ENCODE data around the gene SPI1.

The SPI1 gene

DNA sequence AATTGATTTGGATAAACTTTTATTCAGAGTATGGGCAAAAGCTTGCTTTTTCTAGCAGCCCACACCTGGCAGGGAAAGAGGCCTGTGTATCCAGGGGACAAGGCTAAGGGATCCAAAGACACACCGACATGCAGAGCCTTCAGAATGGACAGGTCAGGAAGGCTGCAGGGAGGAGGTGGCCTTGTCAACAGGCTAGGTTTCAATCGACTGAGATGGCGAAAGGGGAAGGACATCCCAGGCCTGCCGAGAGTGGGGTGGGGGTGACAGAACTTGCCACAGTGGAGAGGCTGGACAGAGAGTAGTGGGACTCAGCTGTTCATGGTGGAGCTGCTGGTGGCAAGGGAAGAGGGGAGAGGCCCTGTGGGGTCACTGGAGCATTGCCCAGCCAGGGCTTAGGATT lies 24.8 kb upstream of the SPI1 start:
- TF ChIP-seq, protein P1, sequence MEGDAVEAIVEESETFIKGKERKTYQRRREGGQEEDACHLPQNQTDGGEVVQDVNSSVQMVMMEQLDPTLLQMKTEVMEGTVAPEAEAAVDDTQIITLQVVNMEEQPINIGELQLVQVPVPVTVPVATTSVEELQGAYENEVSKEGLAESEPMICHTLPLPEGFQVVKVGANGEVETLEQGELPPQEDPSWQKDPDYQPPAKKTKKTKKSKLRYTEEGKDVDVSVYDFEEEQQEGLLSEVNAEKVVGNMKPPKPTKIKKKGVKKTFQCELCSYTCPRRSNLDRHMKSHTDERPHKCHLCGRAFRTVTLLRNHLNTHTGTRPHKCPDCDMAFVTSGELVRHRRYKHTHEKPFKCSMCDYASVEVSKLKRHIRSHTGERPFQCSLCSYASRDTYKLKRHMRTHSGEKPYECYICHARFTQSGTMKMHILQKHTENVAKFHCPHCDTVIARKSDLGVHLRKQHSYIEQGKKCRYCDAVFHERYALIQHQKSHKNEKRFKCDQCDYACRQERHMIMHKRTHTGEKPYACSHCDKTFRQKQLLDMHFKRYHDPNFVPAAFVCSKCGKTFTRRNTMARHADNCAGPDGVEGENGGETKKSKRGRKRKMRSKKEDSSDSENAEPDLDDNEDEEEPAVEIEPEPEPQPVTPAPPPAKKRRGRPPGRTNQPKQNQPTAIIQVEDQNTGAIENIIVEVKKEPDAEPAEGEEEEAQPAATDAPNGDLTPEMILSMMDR (IDR thresholded peaks at IDR 0.05), result no peak
- no peak for DNase-seq (ENCODE audit: low spot score)
- H3K4me3 ChIP-seq, result no peak overlapping the region
- no peak overlapping the region for H3K27ac ChIP-seq

DNA sequence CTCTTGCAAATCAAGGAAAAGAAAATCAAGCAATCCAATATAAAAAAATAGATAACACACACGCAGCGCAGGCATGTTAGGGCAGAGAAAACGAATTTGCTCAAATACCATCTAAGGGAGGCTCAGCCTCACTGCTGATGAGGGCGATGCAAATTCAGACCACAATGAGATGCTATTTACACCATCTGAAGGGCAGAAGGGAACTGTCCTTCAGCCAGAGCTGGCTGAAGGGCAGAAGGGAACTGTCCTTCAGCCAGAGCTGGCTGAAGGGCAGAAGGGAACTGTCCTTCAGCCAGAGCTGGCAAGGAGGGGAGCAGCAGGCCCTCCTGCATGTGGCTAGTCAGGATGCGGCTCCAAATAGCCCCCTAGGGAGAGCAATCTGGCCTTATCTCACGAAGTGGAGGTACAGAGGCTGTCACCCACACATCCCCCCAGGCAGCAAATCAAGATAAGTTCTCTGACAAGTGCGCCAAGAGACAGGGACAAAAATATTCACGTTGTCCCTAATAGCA lies 22.5 kb upstream of the SPI1 start:
- peak overlapping the region; percentile 71 for H3K4me3 ChIP-seq
- no peak for DNase-seq (ENCODE audit: low spot score)
- TF ChIP-seq, protein P1 (IDR thresholded peaks at IDR 0.05), result no peak
- peak overlapping the region; percentile 79 for H3K27ac ChIP-seq

DNA sequence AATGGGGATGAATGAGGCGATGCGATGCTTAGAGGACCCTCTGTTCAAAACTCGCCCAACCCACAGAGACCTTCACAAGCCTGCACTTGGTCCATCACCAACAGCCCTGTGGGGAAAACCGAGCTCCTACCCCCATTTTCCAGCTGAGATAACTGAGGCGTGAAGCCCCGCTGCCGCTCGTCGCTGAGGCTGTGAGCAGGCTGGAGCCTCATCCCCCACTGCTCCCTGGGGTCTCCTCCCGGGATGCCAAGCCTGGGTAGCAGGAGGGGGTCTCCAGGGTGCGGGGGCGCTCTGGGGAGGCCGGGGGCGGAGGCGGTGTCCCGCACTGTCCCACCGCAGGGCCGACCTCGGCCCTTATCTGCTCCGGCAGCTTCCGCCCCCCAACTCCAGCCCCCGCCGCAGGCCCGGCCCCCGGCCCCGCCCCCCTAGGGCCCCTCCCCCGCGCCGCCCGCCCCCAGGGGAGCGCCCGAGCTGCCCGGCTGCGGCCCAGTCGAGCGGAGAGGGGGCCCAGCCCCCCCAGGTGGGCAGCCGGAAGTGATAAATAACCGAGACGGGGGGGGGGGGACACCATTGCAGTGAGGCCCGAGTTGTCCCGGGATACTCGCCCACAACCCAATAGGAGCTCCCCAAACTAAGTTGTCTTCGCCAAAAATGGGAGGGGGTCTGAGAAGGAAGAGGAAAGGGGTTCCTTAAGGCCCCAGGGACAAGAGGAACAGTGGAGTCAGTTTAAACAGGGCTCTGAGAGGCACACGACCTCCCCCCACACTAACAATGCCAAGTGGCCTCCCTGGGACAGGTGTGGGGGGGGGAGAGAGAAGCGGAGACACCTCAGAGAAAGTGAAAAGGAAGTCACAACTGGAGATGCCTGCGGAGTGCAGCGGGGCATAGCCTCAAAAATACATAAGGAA lies 21.8 kb upstream of the SPI1 start:
- Histone ChIP-seq H3K4me3 (peak overlapping the region; percentile 71), H3K27ac (peak overlapping the region; percentile 79)
- TF ChIP-seq, protein P1 (IDR thresholded peaks at IDR 0.05), result no peak
- no peak for DNase-seq (ENCODE audit: low spot score)

DNA sequence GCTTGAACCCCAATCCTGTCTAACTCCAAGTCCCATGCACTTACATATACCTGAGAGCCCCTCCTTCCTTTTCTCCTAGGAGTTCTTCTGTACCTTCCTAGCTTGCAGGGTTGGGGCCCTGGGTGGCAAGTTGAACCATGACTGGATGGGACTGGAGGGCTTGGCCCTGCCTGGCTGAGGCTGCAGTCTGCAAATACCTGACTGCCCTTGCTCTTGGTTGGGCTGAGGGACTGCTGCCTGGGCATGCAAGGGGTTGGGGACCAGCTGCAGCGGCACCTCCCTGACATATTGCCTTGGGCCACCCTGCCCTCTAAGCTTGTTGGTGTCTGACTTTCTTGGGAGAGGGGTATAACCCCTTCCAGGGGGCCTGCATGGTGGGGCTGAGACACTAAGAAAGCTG lies 20.2 kb upstream of the SPI1 start:
- TF ChIP-seq, protein P1 (IDR thresholded peaks at IDR 0.05), result no peak
- H3K27ac ChIP-seq, result no peak overlapping the region
- no peak overlapping the region for H3K4me3 ChIP-seq
- no peak for DNase-seq (ENCODE audit: low spot score)

DNA sequence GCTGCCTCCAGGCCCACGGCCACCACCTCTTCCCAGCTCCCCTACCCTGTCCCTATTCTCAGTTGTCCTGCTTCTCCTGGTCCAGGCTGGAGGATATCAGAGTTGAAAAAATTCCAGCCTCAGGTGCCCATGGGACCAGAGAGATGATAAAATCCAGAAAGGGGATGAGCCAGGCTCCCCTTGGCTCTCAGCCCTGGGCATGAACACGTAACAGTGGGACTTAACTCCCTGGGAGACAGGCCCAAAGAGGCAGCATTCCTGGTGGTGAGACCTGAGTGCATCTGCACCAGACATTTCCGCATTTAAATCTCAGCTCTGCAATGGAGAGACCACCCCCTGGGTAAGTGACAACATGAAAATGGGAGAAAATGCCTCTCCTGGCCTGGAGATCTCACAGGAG lies 19.7 kb upstream of the SPI1 start:
- TF ChIP-seq, protein P1 (IDR thresholded peaks at IDR 0.05), result no peak
- DNase-seq (ENCODE audit: low spot score), result no peak
- H3K27ac ChIP-seq, result no peak overlapping the region
- H3K4me3 ChIP-seq, result no peak overlapping the region

DNA sequence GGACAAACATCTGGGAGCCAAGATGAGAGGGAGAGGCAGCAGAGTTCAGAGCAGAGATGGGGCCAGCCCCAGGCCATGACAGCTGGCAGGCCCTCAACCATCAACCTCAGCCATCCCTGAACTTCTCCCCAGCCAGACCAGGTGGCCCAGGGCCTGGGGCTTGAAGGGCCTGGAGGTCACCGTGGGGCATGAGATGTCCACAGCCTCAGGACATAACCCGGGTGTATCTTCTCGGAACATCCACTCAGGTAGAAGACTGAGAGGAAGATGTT lies 17.6 kb upstream of the SPI1 start:
- TF ChIP-seq, protein P1 (IDR thresholded peaks at IDR 0.05), result no peak
- Histone ChIP-seq H3K4me3 (no peak overlapping the region), H3K27ac (peak overlapping the region in 1 of 2 donors; percentile 93)
- no peak for DNase-seq (ENCODE audit: low spot score)

Measured in coronary artery (tissue), 2 donors.